Measurements from ENCODE around the gene MIEF1. TPM values are rescaled to one million over a fixed set of nuclear protein-coding genes. Genes with fewer than 3 reads are reported as not detected.

MIEF1 gene
- polyA plus RNA-seq, 1 of the 3 experiments (the other 2 are of a cell fraction) = 7.5 TPM

GRCh38 chr22:39525658-39525975 is 23.5 kb downstream of the MIEF1 start:
- CTCF ChIA-PET = no interaction called here
- H3K36me3 ChIP-seq (replicated peaks in 1 of 2; ENCODE audit: control insufficient read depth in 1 of 2, insufficient read depth in 2 of 2, low read length in 1 of 2) = peaks cover 14 to 25% of the 10 kb centered on the region in 2 experiments
- H3K4me2 ChIP-seq = no peak overlapping the region
- no peak overlapping the region for H3K9ac ChIP-seq
- no peak overlapping the region for H3K4me3 ChIP-seq (ENCODE audit: low read depth in 2 of 2, low read length in 1 of 2)
- peaks cover 25% of the 10 kb centered on the region for H3F3A ChIP-seq (replicated peaks; ENCODE audit: insufficient read depth)
- DNase-seq = no peak
- no peak for TF ChIP-seq GATA2 (CRISPR knock-in tag; IDR thresholded peaks at IDR 0.05)
- no peak for TF ChIP-seq PBX3 (IDR thresholded peaks at IDR 0.05)
- TF ChIP-seq RXRA (IDR thresholded peaks at IDR 0.05; ENCODE audit: borderline replicate concordance, low read depth) = no peak
- no peak for TF ChIP-seq TEAD4 (IDR thresholded peaks at IDR 0.05; ENCODE audit: borderline replicate concordance, insufficient read depth)
- no peak for TF ChIP-seq MEF2A (IDR thresholded peaks at IDR 0.05; ENCODE audit: borderline replicate concordance, low read depth)
- no peak overlapping the region for H3K27ac ChIP-seq (ENCODE audit: low read depth in 2 of 2, low read length in 1 of 2)
- H3K9me2 ChIP-seq = no peaks in the 10 kb centered on the region
- POLR2A ChIA-PET = interaction anchor here (0.7 kb wide), 1 partner anchor 158 kb away, joined by 3 read pairs; no protein-coding TSS in a partner anchor
- no peaks in the 10 kb centered on the region for H3K9me3 ChIP-seq
- no peak overlapping the region for H2AFZ ChIP-seq (ENCODE audit: low read depth)
- peaks cover 38% of the 10 kb centered on the region for H3K79me2 ChIP-seq (ENCODE audit: insufficient read depth)
- 100% methylated on average over 2 of the region's 4 CpGs for WGBS (ENCODE audit: low lambda C conversion rate)
- peaks cover 4 to 29% of the 10 kb centered on the region in 2 experiments; a peak in 2 of 4 replicates for H3K4me1 ChIP-seq (ENCODE audit: control insufficient read depth in 1 of 2, insufficient read depth in 2 of 2, low read depth in 1 of 2, low read length in 1 of 2)
- no peaks in the 10 kb centered on the region for H3K27me3 ChIP-seq (ENCODE audit: insufficient read depth)
- peaks cover 67% of the 10 kb centered on the region for H4K20me1 ChIP-seq (ENCODE audit: insufficient read depth)

- no peak for DNase-seq
- CTCF ChIA-PET = interaction anchor here (1.2 kb wide), 1 partner anchor 31 kb away, joined by 3 read pairs; no protein-coding TSS in a partner anchor
- Histone ChIP-seq H2AFZ (ENCODE audit: low read depth) (no peak overlapping the region), H3K9me3 (no peaks in the 10 kb centered on the region), H4K20me1 (ENCODE audit: insufficient read depth) (peaks cover 58% of the 10 kb centered on the region), H3K9ac (no peak overlapping the region), H3K4me1 (ENCODE audit: control insufficient read depth in 1 of 2, insufficient read depth in 2 of 2, low read depth in 1 of 2, low read length in 1 of 2) (peaks cover 4 to 38% of the 10 kb centered on the region in 2 experiments; a peak in 2 of 4 replicates), H3K36me3 (replicated peaks in 1 of 2; ENCODE audit: control insufficient read depth in 1 of 2, insufficient read depth in 2 of 2, low read length in 1 of 2) (peaks cover 7 to 23% of the 10 kb centered on the region in 2 experiments), H3K27me3 (ENCODE audit: insufficient read depth) (no peaks in the 10 kb centered on the region), H3F3A (replicated peaks; ENCODE audit: insufficient read depth) (peaks cover 25% of the 10 kb centered on the region), H3K4me2 (no peak overlapping the region), H3K9me2 (no peaks in the 10 kb centered on the region), H3K27ac (ENCODE audit: low read depth in 2 of 2, low read length in 1 of 2) (no peak overlapping the region), H3K79me2 (ENCODE audit: insufficient read depth) (peaks cover 38% of the 10 kb centered on the region), H3K4me3 (ENCODE audit: low read depth in 2 of 2, low read length in 1 of 2) (no peak overlapping the region)
- 100% methylated on average over 1 of the region's 4 CpGs for WGBS (ENCODE audit: low lambda C conversion rate)
- TF ChIP-seq GATA2 (CRISPR knock-in tag; IDR thresholded peaks at IDR 0.05) (no peak), FOXM1 (IDR thresholded peaks at IDR 0.05; ENCODE audit: low read depth) (no peak), ELF1 (IDR thresholded peaks at IDR 0.05) (no peak)
- POLR2A ChIA-PET = no interaction called here
Observed at GRCh38 chr22:39526736-39527171, 24.7 kb downstream of the MIEF1 start.

GRCh38 chr22:39527481-39527961 is 25.4 kb downstream of the MIEF1 start:
- Histone ChIP-seq H3K9ac (no peak overlapping the region), H4K20me1 (ENCODE audit: insufficient read depth) (peaks cover 50% of the 10 kb centered on the region), H3K4me2 (no peak overlapping the region), H3K79me2 (ENCODE audit: insufficient read depth) (peaks cover 36% of the 10 kb centered on the region), H2AFZ (ENCODE audit: low read depth) (no peak overlapping the region), H3K9me2 (no peaks in the 10 kb centered on the region), H3K27ac (ENCODE audit: low read depth in 2 of 2, low read length in 1 of 2) (no peak overlapping the region), H3K9me3 (no peaks in the 10 kb centered on the region), H3K4me3 (ENCODE audit: low read depth in 2 of 2, low read length in 1 of 2) (no peak overlapping the region), H3K4me1 (ENCODE audit: control insufficient read depth in 1 of 2, insufficient read depth in 2 of 2, low read depth in 1 of 2, low read length in 1 of 2) (peaks cover 4 to 37% of the 10 kb centered on the region in 2 experiments; a peak in 2 of 4 replicates), H3K36me3 (replicated peaks in 1 of 2; ENCODE audit: control insufficient read depth in 1 of 2, insufficient read depth in 2 of 2, low read length in 1 of 2) (peaks cover 1 to 21% of the 10 kb centered on the region in 2 experiments), H3F3A (replicated peaks; ENCODE audit: insufficient read depth) (peaks cover 21% of the 10 kb centered on the region), H3K27me3 (ENCODE audit: insufficient read depth) (no peaks in the 10 kb centered on the region)
- ChIA-PET CTCF (interaction anchor here (1.2 kb wide), 1 partner anchor 31 kb away, joined by 3 read pairs; no protein-coding TSS in a partner anchor), POLR2A (no interaction called here)
- DNase-seq = no peak
- WGBS (ENCODE audit: low lambda C conversion rate) = no CpG with 5 or more reads among the region's 6 CpGs
- TF ChIP-seq NRF1 (IDR thresholded peaks at IDR 0.05; ENCODE audit: low read depth, low read length) (no peak), USF1 (IDR thresholded peaks at IDR 0.05; ENCODE audit: borderline replicate concordance, low read depth) (no peak), EZH2phosphoT487 (IDR thresholded peaks at IDR 0.05; ENCODE audit: borderline replicate concordance, low read depth) (no peak), SIN3A (IDR thresholded peaks at IDR 0.05; ENCODE audit: borderline replicate concordance, low read depth, low read length) (no peak), GATA2 (CRISPR knock-in tag; IDR thresholded peaks at IDR 0.05) (no peak), MEF2A (IDR thresholded peaks at IDR 0.05; ENCODE audit: borderline replicate concordance, low read depth) (no peak), FOXJ3 (CRISPR knock-in tag; IDR thresholded peaks at IDR 0.05) (no peak), ELF1 (IDR thresholded peaks at IDR 0.05) (no peak), TAF1 (IDR thresholded peaks at IDR 0.05; ENCODE audit: borderline replicate concordance, low read depth, low read length) (no peak), CHD2 (IDR thresholded peaks at IDR 0.05; ENCODE audit: low read length, partially characterized antibody) (no peak), RFX5 (IDR thresholded peaks at IDR 0.05; ENCODE audit: low read length) (no peak), FOSL2 (IDR thresholded peaks at IDR 0.05; ENCODE audit: borderline replicate concordance, low read depth) (no peak), SMC3 (IDR thresholded peaks at IDR 0.05; ENCODE audit: low read depth, low read length) (no peak), CTCF (IDR thresholded peaks at IDR 0.05) (no peak), YY1 (IDR thresholded peaks at IDR 0.05; ENCODE audit: low read depth) (no peak)
